ENCODE measurements around the gene B4GALT1. TPM values are rescaled to one million over a fixed set of nuclear protein-coding genes. Genes with fewer than 3 reads are reported as not detected.

B4GALT1 gene
- total and polyA plus RNA-seq, 2 of the 8 experiments (the other 6 are each of a cell fraction or from before 2014, with no cell fraction given): 12.8 to 18.2 TPM

DNA sequence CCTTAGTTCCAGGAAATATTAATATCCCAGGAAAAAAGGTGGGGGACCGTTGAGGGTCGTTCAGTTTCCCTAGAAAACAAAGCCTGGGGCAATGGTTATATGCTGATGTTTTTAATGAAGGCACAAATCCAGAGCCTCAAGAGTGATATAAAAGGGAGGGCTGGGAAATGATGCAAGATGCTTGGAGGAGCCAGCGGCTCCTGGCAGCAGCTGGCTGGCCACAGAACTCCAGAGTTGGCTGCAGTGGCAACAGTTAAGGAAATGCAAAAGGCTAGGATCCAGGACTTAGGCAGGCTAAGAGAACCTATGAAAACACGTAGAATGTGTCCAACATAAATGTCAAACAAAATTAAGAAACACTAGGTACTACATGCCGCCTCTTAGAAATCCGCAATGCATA lies 31.0 kb upstream of the B4GALT1 start:
- Histone ChIP-seq H2BK20ac (ENCODE audit: low read length) (no peak overlapping the region), H3K36me3 (ENCODE audit: control insufficient read depth in 2 of 4, insufficient read depth in 4 of 4, low read length in 3 of 4) (no peaks in the 10 kb centered on the region), H3K4me2 (ENCODE audit: insufficient read depth in 1 of 2, low read depth in 2 of 2, low read length in 2 of 2) (no peak overlapping the region), H2BK15ac (ENCODE audit: low read length) (no peak overlapping the region), H3K4me3 (ENCODE audit: extremely low read depth in 1 of 4, insufficient read depth in 2 of 4, low read depth in 3 of 4, low read length in 4 of 4) (no peak overlapping the region), H4K5ac (ENCODE audit: insufficient read length, low read depth, low read length) (no peak overlapping the region), H3K4ac (replicated peaks; ENCODE audit: insufficient read length, low read depth, low read length) (no peak overlapping the region), H2AFZ (ENCODE audit: low read length) (no peak overlapping the region), H3K23me2 (ENCODE audit: low read depth, low read length) (no peaks in the 10 kb centered on the region), H4K91ac (replicated peaks; ENCODE audit: insufficient read length, low read length) (no peak overlapping the region), H3K4me1 (replicated peaks in 1 of 4; ENCODE audit: control insufficient read depth in 3 of 4, insufficient read depth in 4 of 4, low read length in 3 of 4) (no peaks in the 10 kb centered on the region), H3K9ac (replicated peaks in 1 of 4; ENCODE audit: extremely low read depth in 1 of 4, low read depth in 3 of 4, low read length in 3 of 4) (no peak overlapping the region), H4K20me1 (replicated peaks in 1 of 2; ENCODE audit: control insufficient read depth in 1 of 2, insufficient read depth in 2 of 2, low read length in 2 of 2) (no peaks in the 10 kb centered on the region), H2AK5ac (ENCODE audit: low read depth, low read length) (no peak overlapping the region), H3K27me3 (replicated peaks in 1 of 4; ENCODE audit: control insufficient read depth in 3 of 4, extremely low read depth in 1 of 4, insufficient read depth in 3 of 4, low read length in 3 of 4) (0 out of 7 replicates have a peak, but pooled peaks cover 0 to under 1% (median 0%) of the 10 kb centered on the region in 4 experiments), H3K14ac (ENCODE audit: insufficient read length) (no peak overlapping the region), H2BK120ac (replicated peaks; ENCODE audit: low read depth, low read length) (no peak overlapping the region), H3K79me1 (ENCODE audit: low read depth, low read length) (no peaks in the 10 kb centered on the region), H3K23ac (ENCODE audit: insufficient read length) (no peak overlapping the region), H2BK12ac (ENCODE audit: low read depth, low read length) (no peak overlapping the region), H3K56ac (replicated peaks; ENCODE audit: insufficient read length, low read depth, low read length) (no peak overlapping the region), H3K79me2 (ENCODE audit: control insufficient read depth in 1 of 2, insufficient read depth in 2 of 2, low read length in 2 of 2) (no peaks in the 10 kb centered on the region), H4K8ac (ENCODE audit: extremely low read depth, insufficient read depth, low read length) (no peak overlapping the region), H3K18ac (ENCODE audit: extremely low read depth, low read length) (no peak overlapping the region), H3K9me3 (ENCODE audit: insufficient read depth in 2 of 2, low read depth in 1 of 2, low read length in 1 of 2) (no peaks in the 10 kb centered on the region), H2BK5ac (ENCODE audit: low read depth, low read length) (no peak overlapping the region), H3K27ac (ENCODE audit: low read depth, low read length) (no peak overlapping the region)
- FAIRE-seq (no peak), DNase-seq (ENCODE audit: low read depth in 1 of 2, low spot score in 2 of 2) (no peak)
- ChIA-PET POLR2A (ENCODE audit: partially characterized antibody) (no interaction called here), CTCF (ENCODE audit: partially characterized antibody) (interaction anchor here (0.7 kb wide), 1 partner anchor 116 kb away, joined by 3 read pairs; no protein-coding TSS in a partner anchor)
- 91% methylated on average over 6 of the region's 6 CpGs; no CpG with 5 or more reads in 1 of the 2 experiments for WGBS, 2 experiments (ENCODE audit: extremely low coverage in 1 of 2, insufficient coverage in 1 of 2, insufficient read length in 1 of 2, insufficient replicate concordance in 2 of 2, low coverage in 1 of 2, low lambda C conversion rate in 2 of 2, missing lambda C conversion rate in 1 of 2)
- TF ChIP-seq RBBP5 (IDR thresholded peaks at IDR 0.05; ENCODE audit: borderline replicate concordance, low read depth, low read length): no peak
- TF ChIP-seq CHD2 (IDR thresholded peaks at IDR 0.05; ENCODE audit: low read length): no peak
- TF ChIP-seq, protein P1, sequence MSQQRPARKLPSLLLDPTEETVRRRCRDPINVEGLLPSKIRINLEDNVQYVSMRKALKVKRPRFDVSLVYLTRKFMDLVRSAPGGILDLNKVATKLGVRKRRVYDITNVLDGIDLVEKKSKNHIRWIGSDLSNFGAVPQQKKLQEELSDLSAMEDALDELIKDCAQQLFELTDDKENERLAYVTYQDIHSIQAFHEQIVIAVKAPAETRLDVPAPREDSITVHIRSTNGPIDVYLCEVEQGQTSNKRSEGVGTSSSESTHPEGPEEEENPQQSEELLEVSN (IDR thresholded peaks at IDR 0.05): no peak
- TF ChIP-seq EZH2 (IDR thresholded peaks at IDR 0.05; ENCODE audit: low read depth, low read length, severe bottlenecking): no peak
- TF ChIP-seq JUND (IDR thresholded peaks at IDR 0.05; ENCODE audit: low read length): no peak
- TF ChIP-seq, protein P2, sequence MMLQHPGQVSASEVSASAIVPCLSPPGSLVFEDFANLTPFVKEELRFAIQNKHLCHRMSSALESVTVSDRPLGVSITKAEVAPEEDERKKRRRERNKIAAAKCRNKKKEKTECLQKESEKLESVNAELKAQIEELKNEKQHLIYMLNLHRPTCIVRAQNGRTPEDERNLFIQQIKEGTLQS (IDR thresholded peaks at IDR 0.05; ENCODE audit: insufficient read depth, low read depth, low read length): no peak
